PC-3 (cell line): Measurements from ENCODE around the gene ELL2. TPM values are rescaled to one million over a fixed set of nuclear protein-coding genes. Genes with fewer than 3 reads are reported as not detected.
"Not testable (repeated sequence)": the region's sequence is repeated elsewhere in the genome, so short reads cannot be mapped to it uniquely, and the experiment has no call there.

Source experiments
- ATAC-seq: fragments of 200-7000 bp; cut with Tn5 transposase; 2 replicates; pipeline ENCODE4 v1.9.1; 2020; ENCODE audit warnings: mild to moderate bottlenecking, moderate library complexity
- BruUV-seq: library from RNA; stranded (reverse); fragments of 400-500 nt; replicated peaks from 2 replicates; lab custom pipeline; 2021; lab: Mats Ljungman, UMichigan
- CTCF ChIA-PET: fragments of 300-600 bp; sonication (Branson Sonifier 250); formaldehyde crosslinking; loops from one replicate; lab custom pipeline; 2022; ENCODE audit warnings: antibody characterized with exemption; lab: Charles Lee
- POLR2A ChIA-PET: fragments of 300-600 bp; sonication (Branson Sonifier 250); formaldehyde crosslinking; loops from one replicate; lab custom pipeline; 2022; ENCODE audit warnings: antibody characterized with exemption; ENCODE audit not compliant: unreplicated experiment; lab: Charles Lee
- DNase-seq: peaks from one replicate; pipeline ENCODE4 v3.0.0-alpha.2; 2015
- H2AFZ ChIP-seq: fragments of 300-600 bp; sonication (generic); 2 replicates; pipeline ENCODE4 v1.6.0; 2016; ENCODE audit warnings: antibody characterized with exemption, low read length
- H3F3A ChIP-seq: fragments of 300-600 bp; sonication (generic); one replicate; pipeline ENCODE4 v1.6.0; 2017; ENCODE audit warnings: antibody characterized with exemption, low read length, control low read depth, mild to moderate bottlenecking; ENCODE audit not compliant: unreplicated experiment
- H3K27ac ChIP-seq: fragments of 300-600 bp; sonication (generic); 2 replicates; pipeline ENCODE4 v1.5.1; 2016; ENCODE audit warnings: mild to moderate bottlenecking, low read length
- H3K27me3 ChIP-seq: fragments of 300-600 bp; sonication (generic); 2 replicates; pipeline ENCODE4 v1.6.1; 2016; ENCODE audit warnings: low read length, mixed read lengths
- H3K36me3 ChIP-seq: fragments of 300-600 bp; sonication (generic); 2 replicates; pipeline ENCODE4 v1.6.1; 2016; ENCODE audit warnings: low read depth, mixed run types, low read length, mixed read lengths
- H3K4me1 ChIP-seq: fragments of 300-600 bp; sonication (generic); 2 replicates; pipeline ENCODE4 v1.5.1; 2016; ENCODE audit warnings: low read length; ENCODE audit not compliant: insufficient read depth
- H3K4me2 ChIP-seq: fragments of 300-600 bp; sonication (generic); 2 replicates; pipeline ENCODE4 v1.6.0; 2016; ENCODE audit warnings: low read length
- H3K4me3 ChIP-seq: fragments of 300-600 bp; sonication (generic); 2 replicates; pipeline ENCODE4 v1.5.1; 2016; ENCODE audit warnings: mild to moderate bottlenecking, low read length, mixed read lengths
- H3K79me2 ChIP-seq: fragments of 300-600 bp; sonication (generic); 2 replicates; pipeline ENCODE4 v1.6.1; 2017; ENCODE audit warnings: low read length, mixed read lengths
- H3K9ac ChIP-seq: fragments of 300-600 bp; sonication (generic); 2 replicates; pipeline ENCODE4 v1.6.0; 2016; ENCODE audit warnings: mild to moderate bottlenecking, low read length
- H3K9me2 ChIP-seq: fragments of 300-600 bp; sonication (generic); replicated peaks from 2 replicates; pipeline ENCODE4 v1.6.1; 2016; ENCODE audit warnings: mixed run types, low read length, mixed read lengths
- H3K9me3 ChIP-seq: fragments of 300-600 bp; sonication (generic); 2 replicates; pipeline ENCODE4 v1.6.1; 2016; ENCODE audit warnings: low read length, mixed read lengths
- H4K20me1 ChIP-seq: fragments of 300-600 bp; sonication (generic); 2 replicates; pipeline ENCODE4 v1.6.1; 2016; ENCODE audit warnings: low read length, mixed read lengths
- EZH2 ChIP-seq: fragments of 300-600 bp; sonication (generic); IDR thresholded peaks from one replicate; pipeline ENCODE4 v1.6.1; 2017; ENCODE audit warnings: antibody characterized with exemption, mild to moderate bottlenecking, low read length; ENCODE audit not compliant: unreplicated experiment
- intact Hi-C: fragments of 100-400 bp; cut with micrococcal nuclease; formaldehyde crosslinking; loops from 2 replicates; pipeline ENCODE4 v1.9.0; 2023
- total RNA-seq: library from RNA; depleted of rRNA; stranded (reverse); fragments of >200 nt; gene quantifications from 2 replicates; pipeline ENCODE4 v1.2.3, GENCODE V29; 2014
- TF ChIP-seq, protein P1 (sequence below): fragments of 300-600 bp; sonication (generic); conservative IDR thresholded peaks from 2 replicates; pipeline ENCODE4 v1.5.1; 2017; ENCODE audit warnings: antibody characterized with exemption, low read depth, mild to moderate bottlenecking, low read length

The ELL2 gene
- total RNA-seq, 1 experiment from 2014 or later: 72.2 TPM

DNA sequence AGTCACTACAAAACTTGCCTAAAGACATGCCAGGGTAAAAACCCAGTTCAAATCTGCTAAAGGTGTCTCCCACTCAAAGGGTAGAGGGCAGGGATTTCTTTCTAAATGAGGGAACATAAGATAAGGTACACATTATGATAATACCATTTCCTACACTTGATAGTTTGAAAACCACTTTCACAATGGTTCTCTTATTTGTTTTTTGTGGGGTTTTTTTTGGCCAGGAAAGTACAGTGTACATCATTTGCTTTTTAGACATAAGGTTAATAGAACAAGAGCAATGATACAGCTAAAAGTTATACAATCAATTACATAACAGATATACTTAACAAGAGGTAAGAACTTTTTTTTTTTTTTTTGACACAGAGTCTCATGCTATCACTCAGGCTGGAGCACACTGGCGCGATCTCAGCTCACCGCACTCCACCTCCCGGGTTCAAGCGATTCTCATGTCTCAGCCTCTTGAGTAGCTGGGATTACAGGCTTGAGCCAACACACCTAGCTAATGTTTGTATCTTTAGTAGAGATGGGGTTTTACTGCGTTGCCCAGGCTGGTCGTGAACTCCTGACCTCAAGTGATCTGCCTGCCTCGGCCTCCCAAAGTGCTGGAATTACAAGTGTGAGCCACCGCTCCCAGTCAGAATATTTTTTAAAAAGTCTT is 90.4 kb downstream of the ELL2 start:
- Histone ChIP-seq H3K4me1 (peaks cover 7% of the 10 kb centered on the region; the same call in 1 of the 2 replicates), H3K4me2 (no peak overlapping the region), H4K20me1 (no peaks in the 10 kb centered on the region), H3K9me2 (no peaks in the 10 kb centered on the region), H3F3A (no peaks in the 10 kb centered on the region), H3K79me2 (no peaks in the 10 kb centered on the region), H2AFZ (no peak overlapping the region), H3K9ac (no peak overlapping the region), H3K36me3 (no peaks in the 10 kb centered on the region), H3K27ac (no peak overlapping the region), H3K27me3 (no peaks in the 10 kb centered on the region), H3K9me3 (no peaks in the 10 kb centered on the region), H3K4me3 (no peak overlapping the region)
- BruUV-seq: no TSS peak
- ChIA-PET POLR2A (no interaction called here), CTCF (no interaction called here)
- DNase-seq: no peak
- no peak for ATAC-seq
- no peak for TF ChIP-seq EZH2
- intact Hi-C loops: no loop called here

DNA sequence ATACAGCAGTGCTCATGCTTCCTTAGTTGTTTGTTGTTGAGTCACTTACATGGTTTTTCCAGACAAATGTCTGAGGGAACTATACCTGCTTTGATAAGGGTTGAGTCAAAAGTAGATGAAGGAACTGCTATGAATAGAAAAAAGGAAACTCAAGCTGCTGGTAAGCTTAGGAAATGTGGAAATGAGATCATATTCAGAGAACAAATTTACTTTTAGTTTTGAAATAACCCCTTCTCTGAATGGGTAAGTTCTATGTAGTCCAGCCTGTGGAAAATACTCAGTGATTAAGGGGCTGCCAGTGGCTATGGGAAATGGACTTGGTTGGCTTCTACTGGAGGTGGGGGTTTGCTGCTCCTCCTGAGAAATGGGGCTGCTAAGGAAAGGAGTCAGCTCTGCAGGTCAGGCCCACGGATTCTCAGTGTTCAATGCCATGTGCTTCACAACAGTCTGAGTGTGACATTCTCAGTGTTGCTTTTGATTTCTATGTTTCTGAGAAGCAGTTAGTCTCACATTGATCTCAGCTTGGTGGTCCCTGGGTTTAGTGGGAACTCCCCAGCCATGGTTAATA is 91.5 kb downstream of the ELL2 start:
- Histone ChIP-seq H3F3A (no peaks in the 10 kb centered on the region), H3K9me3 (no peaks in the 10 kb centered on the region), H3K9ac (no peak overlapping the region), H3K27me3 (no peaks in the 10 kb centered on the region), H3K79me2 (no peaks in the 10 kb centered on the region), H3K9me2 (no peaks in the 10 kb centered on the region), H3K4me3 (no peak overlapping the region), H3K4me1 (peaks cover 11% of the 10 kb centered on the region), H2AFZ (0 out of 2 replicates have a peak overlapping the region, but pooled peaks have one; percentile 18), H3K4me2 (no peak overlapping the region), H3K27ac (peak overlapping the region; percentile 41), H3K36me3 (no peaks in the 10 kb centered on the region), H4K20me1 (no peaks in the 10 kb centered on the region)
- TF ChIP-seq, protein P1, sequence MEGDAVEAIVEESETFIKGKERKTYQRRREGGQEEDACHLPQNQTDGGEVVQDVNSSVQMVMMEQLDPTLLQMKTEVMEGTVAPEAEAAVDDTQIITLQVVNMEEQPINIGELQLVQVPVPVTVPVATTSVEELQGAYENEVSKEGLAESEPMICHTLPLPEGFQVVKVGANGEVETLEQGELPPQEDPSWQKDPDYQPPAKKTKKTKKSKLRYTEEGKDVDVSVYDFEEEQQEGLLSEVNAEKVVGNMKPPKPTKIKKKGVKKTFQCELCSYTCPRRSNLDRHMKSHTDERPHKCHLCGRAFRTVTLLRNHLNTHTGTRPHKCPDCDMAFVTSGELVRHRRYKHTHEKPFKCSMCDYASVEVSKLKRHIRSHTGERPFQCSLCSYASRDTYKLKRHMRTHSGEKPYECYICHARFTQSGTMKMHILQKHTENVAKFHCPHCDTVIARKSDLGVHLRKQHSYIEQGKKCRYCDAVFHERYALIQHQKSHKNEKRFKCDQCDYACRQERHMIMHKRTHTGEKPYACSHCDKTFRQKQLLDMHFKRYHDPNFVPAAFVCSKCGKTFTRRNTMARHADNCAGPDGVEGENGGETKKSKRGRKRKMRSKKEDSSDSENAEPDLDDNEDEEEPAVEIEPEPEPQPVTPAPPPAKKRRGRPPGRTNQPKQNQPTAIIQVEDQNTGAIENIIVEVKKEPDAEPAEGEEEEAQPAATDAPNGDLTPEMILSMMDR: no peak
- no TSS peak for BruUV-seq
- CTCF ChIA-PET: no interaction called here
- DNase-seq (peak; percentile 46), ATAC-seq (0 out of 2 replicates have a peak, but pooled peaks have one; percentile 35)
- POLR2A ChIA-PET: no interaction called here
- intact Hi-C loops: no loop called here

DNA sequence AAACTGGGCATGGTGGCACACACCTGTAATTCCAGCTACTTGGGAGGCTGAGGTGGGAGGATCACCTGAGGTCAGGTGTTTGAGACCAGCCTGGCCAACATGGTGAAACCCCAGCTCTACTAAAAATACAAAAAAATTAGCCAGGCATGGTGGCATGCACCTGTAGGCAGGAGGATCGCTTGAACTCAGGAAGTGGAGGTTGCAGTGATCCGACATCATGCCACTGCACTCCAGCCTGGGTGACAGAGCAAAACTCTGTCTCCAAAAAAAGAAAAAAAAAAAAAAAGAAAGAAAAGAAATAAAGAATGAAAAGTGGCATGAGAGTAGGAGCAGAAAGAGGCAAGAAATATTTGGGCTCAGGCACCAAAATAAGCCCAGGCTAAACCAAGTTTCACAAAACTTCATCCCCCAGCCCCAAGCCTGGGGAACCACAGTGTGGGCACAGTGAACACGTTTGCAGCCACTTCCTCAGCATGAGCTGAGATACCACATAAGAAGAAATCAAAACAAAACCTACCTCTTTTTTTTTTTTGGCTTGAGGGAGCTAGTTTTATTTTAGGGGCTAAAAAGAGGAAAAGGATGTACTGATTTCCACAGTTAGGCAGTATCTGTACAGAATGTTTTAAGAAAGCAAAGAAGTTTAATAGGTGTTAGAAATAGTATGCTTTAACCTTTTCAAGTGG is 92.3 kb downstream of the ELL2 start:
- CTCF ChIA-PET, DNase-seq, H2AFZ ChIP-seq, H3K9ac ChIP-seq, H3F3A ChIP-seq, ATAC-seq, H3K36me3 ChIP-seq, H3K4me3 ChIP-seq, H3K27ac ChIP-seq, H3K27me3 ChIP-seq, H3K9me3 ChIP-seq, H3K4me2 ChIP-seq, H4K20me1 ChIP-seq, BruUV-seq, H3K9me2 ChIP-seq, POLR2A ChIA-PET, H3K79me2 ChIP-seq, intact Hi-C loops: not testable (repeated sequence)
- peaks cover 16% of the 10 kb centered on the region for H3K4me1 ChIP-seq
